ENCODE measurements around the gene MYO5B.

MYO5B gene

GRCh38 chr18:49970319-49970718 is 224.6 kb downstream of the MYO5B start:
- Histone ChIP-seq H3K9me3 (ENCODE audit: severe bottlenecking) (no peaks in the 10 kb centered on the region), H3K4me3 (ENCODE audit: low read depth, low read length) (no peak overlapping the region), H3K27ac (no peak overlapping the region), H3K36me3 (no peaks in the 10 kb centered on the region), H3K27me3 (ENCODE audit: insufficient read depth, low read depth, severe bottlenecking) (no peaks in the 10 kb centered on the region)
- no peak for DNase-seq
- TF ChIP-seq, protein P1, sequence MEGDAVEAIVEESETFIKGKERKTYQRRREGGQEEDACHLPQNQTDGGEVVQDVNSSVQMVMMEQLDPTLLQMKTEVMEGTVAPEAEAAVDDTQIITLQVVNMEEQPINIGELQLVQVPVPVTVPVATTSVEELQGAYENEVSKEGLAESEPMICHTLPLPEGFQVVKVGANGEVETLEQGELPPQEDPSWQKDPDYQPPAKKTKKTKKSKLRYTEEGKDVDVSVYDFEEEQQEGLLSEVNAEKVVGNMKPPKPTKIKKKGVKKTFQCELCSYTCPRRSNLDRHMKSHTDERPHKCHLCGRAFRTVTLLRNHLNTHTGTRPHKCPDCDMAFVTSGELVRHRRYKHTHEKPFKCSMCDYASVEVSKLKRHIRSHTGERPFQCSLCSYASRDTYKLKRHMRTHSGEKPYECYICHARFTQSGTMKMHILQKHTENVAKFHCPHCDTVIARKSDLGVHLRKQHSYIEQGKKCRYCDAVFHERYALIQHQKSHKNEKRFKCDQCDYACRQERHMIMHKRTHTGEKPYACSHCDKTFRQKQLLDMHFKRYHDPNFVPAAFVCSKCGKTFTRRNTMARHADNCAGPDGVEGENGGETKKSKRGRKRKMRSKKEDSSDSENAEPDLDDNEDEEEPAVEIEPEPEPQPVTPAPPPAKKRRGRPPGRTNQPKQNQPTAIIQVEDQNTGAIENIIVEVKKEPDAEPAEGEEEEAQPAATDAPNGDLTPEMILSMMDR (IDR thresholded peaks at IDR 0.05; ENCODE audit: low read depth, low read length) = no peak

DNA sequence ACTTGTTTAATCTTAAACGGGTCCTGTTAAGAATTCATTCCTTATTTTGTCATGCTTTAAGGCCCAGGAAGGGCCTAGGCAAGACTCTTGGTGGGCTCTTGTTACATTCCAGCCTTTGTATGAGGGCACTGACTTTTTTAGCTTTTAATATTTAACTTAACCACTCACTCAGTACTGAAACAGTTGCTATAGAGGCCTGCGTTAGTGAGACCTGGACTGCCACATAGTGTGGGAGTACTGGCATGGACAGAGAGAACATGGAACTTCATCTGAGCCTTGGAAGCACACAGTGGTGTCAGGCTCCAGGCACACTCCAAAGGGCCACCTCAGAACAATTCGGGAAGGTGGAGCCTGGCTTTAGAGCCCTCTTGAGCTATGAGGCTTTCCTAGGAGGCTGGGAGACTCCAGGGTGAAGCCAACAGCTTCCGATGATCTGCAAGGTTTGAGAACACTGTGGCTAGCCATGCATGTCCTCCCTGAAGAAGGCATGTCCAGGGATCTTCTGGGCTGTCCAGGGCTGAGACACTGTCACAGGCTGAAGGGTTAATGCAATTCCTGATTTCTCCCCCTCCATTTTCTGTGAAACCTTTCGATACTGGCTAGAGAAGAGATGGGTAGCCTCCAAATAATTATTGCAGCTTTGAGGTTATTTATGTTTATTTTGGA is 226.2 kb downstream of the MYO5B start:
- no peak overlapping the region for H3K4me3 ChIP-seq (ENCODE audit: low read depth, low read length)

DNA sequence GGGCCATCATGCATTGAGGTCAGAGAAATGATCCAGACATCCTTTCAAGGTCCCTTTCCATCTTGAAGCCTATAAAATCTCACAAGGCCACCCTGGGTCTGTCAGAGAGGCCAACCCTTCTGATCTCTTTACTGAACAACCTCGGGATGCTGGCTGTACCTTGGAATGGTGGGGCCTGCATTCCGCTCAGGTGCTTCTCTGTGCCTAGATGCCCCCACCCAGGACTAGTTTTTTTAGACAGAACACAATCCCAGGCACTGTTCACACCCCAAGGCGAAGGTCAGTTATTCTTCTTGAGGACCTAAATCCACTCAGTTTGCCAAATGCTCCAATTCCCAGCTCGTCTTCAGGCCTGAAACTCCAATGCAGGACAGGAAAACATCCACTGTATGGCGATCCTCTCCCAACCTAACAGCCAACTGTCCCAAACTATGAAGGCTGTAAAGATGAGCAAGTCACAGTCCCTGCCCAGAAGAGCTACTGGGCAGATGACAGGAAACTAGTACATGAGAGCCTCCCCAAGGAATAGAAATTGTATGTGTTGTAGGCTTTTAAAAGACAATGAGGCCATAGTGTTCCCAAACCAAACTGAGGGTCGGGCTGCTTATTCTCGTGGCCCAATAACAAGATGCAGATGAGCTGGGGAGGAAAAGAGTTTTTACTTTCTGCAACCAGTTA is 227.2 kb downstream of the MYO5B start:
- no peak for DNase-seq
- H3K27ac ChIP-seq = no peak overlapping the region
- TF ChIP-seq, protein P1 (IDR thresholded peaks at IDR 0.05; ENCODE audit: low read depth, low read length) = no peak

More for the DNA sequence above, 226.2 kb downstream of the MYO5B start:
- no peaks in the 10 kb centered on the region for H3K27me3 ChIP-seq (ENCODE audit: insufficient read depth, low read depth, severe bottlenecking)
- H3K9me3 ChIP-seq (ENCODE audit: severe bottlenecking) = no peaks in the 10 kb centered on the region
- H3K27ac ChIP-seq = no peak overlapping the region
- TF ChIP-seq, protein P1 (IDR thresholded peaks at IDR 0.05; ENCODE audit: low read depth, low read length) = no peak
- no peak for DNase-seq
- H3K36me3 ChIP-seq = no peaks in the 10 kb centered on the region

GRCh38 chr18:49967171-49967570 is 227.8 kb downstream of the MYO5B start:
- Histone ChIP-seq H3K27ac (no peak overlapping the region), H3K9me3 (ENCODE audit: severe bottlenecking) (no peaks in the 10 kb centered on the region), H3K36me3 (no peaks in the 10 kb centered on the region), H3K27me3 (ENCODE audit: insufficient read depth, low read depth, severe bottlenecking) (no peaks in the 10 kb centered on the region), H3K4me3 (ENCODE audit: low read depth, low read length) (no peak overlapping the region)
- TF ChIP-seq, protein P1 (IDR thresholded peaks at IDR 0.05; ENCODE audit: low read depth, low read length) = no peak
- no peak for DNase-seq

More for the DNA sequence above, 227.2 kb downstream of the MYO5B start:
- no peaks in the 10 kb centered on the region for H3K36me3 ChIP-seq
- H3K27me3 ChIP-seq (ENCODE audit: insufficient read depth, low read depth, severe bottlenecking) = no peaks in the 10 kb centered on the region
- no peak overlapping the region for H3K4me3 ChIP-seq (ENCODE audit: low read depth, low read length)
- H3K9me3 ChIP-seq (ENCODE audit: severe bottlenecking) = no peaks in the 10 kb centered on the region

DNA sequence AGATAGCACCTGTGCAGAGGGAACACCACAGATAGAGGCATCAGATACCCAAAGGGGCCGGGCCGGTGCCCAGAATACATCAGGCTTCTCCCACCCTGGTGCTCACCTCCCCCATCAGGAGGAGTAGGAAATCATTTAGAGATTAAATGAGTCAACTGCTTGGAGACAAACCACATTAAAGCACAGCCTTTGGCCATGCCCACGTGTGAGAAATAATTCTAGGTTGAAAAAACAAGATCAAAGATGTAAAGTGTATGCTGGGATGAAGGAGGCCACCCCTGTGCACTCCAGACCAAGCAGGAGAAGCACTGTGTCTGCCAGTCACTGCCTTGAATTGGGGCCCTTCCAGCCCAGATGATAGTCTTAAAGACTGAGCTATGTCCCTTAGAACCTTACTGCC is 228.9 kb downstream of the MYO5B start:
- no peak overlapping the region for H3K4me3 ChIP-seq (ENCODE audit: low read depth, low read length)
- no peak overlapping the region for H3K27ac ChIP-seq
- no peaks in the 10 kb centered on the region for H3K36me3 ChIP-seq
- no peaks in the 10 kb centered on the region for H3K9me3 ChIP-seq (ENCODE audit: severe bottlenecking)
- DNase-seq = no peak
- no peaks in the 10 kb centered on the region for H3K27me3 ChIP-seq (ENCODE audit: insufficient read depth, low read depth, severe bottlenecking)
- TF ChIP-seq, protein P1 (IDR thresholded peaks at IDR 0.05; ENCODE audit: low read depth, low read length) = no peak
